Prostate gland (tissue), 2 donors: ENCODE results near the gene TANGO6. TPM values are rescaled to one million over a fixed set of nuclear protein-coding genes. Genes with fewer than 3 reads are reported as not detected.

Experiments used
- DNase-seq: peaks from one replicate; pipeline ENCODE4 v3.0.0-alpha.2; 2019; ENCODE audit warnings: low spot score
- H3K27ac ChIP-seq, 2 donors: fragments of 200-600 bp; sonication (generic); 2 replicates each; pipeline ENCODE4 v1.5.1; 2017 to 2019
- H3K27me3 ChIP-seq: fragments of 200-600 bp; sonication (generic); replicated peaks from 2 replicates; pipeline ENCODE4 v1.5.1; 2019; ENCODE audit not compliant: insufficient read depth
- H3K36me3 ChIP-seq, 2 donors: fragments of 200-600 bp; sonication (generic); 1 replicate in 1 of 2; 2 replicates in 1 of 2; pipeline versions ENCODE4 v1.5.1 to v1.8.1; 2017 to 2019
- H3K4me1 ChIP-seq: fragments of 200-600 bp; sonication (generic); replicated peaks from 2 replicates; pipeline ENCODE4 v1.5.1; 2019
- H3K4me3 ChIP-seq, 2 donors: fragments of 200-600 bp; sonication (generic); 2 replicates each; pipeline ENCODE4 v1.5.1; 2017 to 2019
- H3K9me3 ChIP-seq: fragments of 200-600 bp; sonication (generic); 2 replicates; pipeline ENCODE4 v1.5.1; 2017
- CTCF ChIP-seq, 4 experiments: fragments of 200-600 bp in 2 of 4; fragments of 450-650 bp in 2 of 4; sonication (generic) in 2 of 4; IDR thresholded peaks; 1 replicate in 3 of 4; 2 replicates in 1 of 4; pipeline ENCODE4 v1.5.1; 2016 to 2019; ENCODE audit warnings: antibody characterized with exemption in 4 of 4, mild to moderate bottlenecking in 2 of 4, moderate library complexity in 2 of 4
- POLR2A ChIP-seq: fragments of 450-650 bp; IDR thresholded peaks from one replicate; pipeline ENCODE4 v1.6.1; 2016; ENCODE audit warnings: antibody characterized with exemption, mild to moderate bottlenecking
- POLR2AphosphoS5 ChIP-seq: sonication (generic); formaldehyde crosslinking; IDR thresholded peaks from one replicate; pipeline ENCODE4 v1.6.1; 2017; ENCODE audit warnings: antibody characterized with exemption
- WGBS: methylation state at CpG from one replicate; pipeline ENCODE4 v1.1.5; 2018; 5-methylcytosine and 5-hydroxymethylcytosine counted together
- intact Hi-C: fragments of 100-400 bp; cut with DNase I; formaldehyde crosslinking; loops from one replicate; pipeline ENCODE4 v1.14.2; 2022
- total RNA-seq, 2 donors: library from RNA; depleted of rRNA; stranded (reverse); fragments of >200 nt; gene quantifications; one replicate each; pipeline ENCODE4 v1.1.0, GENCODE V29; 2016

TANGO6 gene
- total RNA-seq, 2 donors from 2014 or later = 13.1 to 28.6 TPM

GRCh38 chr16:69073181-69073702, 229.9 kb downstream of the TANGO6 start:
- H3K27me3 ChIP-seq = no peaks in the 10 kb centered on the region
- TF ChIP-seq CTCF (IDR thresholded peaks at IDR 0.05) = no peak
- TF ChIP-seq POLR2AphosphoS5 = no peak
- TF ChIP-seq POLR2A = no peak
- H3K9me3 ChIP-seq = no peaks in the 10 kb centered on the region
- no peaks in the 10 kb centered on the region for H3K36me3 ChIP-seq
- no peak overlapping the region for H3K4me3 ChIP-seq
- 76% methylated on average over 10 of the region's 10 CpGs for WGBS
- H3K4me1 ChIP-seq = no peaks in the 10 kb centered on the region
- intact Hi-C loops = no loop called here
- no peak for DNase-seq
- H3K27ac ChIP-seq = no peak overlapping the region

- TF ChIP-seq CTCF (IDR thresholded peaks at IDR 0.05) (no peak), POLR2A (no peak), POLR2AphosphoS5 (no peak)
- Histone ChIP-seq H3K9me3 (no peaks in the 10 kb centered on the region), H3K4me1 (no peaks in the 10 kb centered on the region), H3K4me3 (no peak overlapping the region), H3K27ac (no peak overlapping the region), H3K27me3 (no peaks in the 10 kb centered on the region), H3K36me3 (no peaks in the 10 kb centered on the region)
- DNase-seq = no peak
- intact Hi-C loops = no loop called here
- 66% methylated on average over 4 of the region's 4 CpGs for WGBS
Observed at GRCh38 chr16:69077251-69077650, 233.9 kb downstream of the TANGO6 start.

- no peaks in the 10 kb centered on the region for H3K36me3 ChIP-seq
- no peak overlapping the region for H3K4me3 ChIP-seq
- DNase-seq = no peak
- no peaks in the 10 kb centered on the region for H3K27me3 ChIP-seq
- TF ChIP-seq POLR2A (no peak), POLR2AphosphoS5 (no peak), CTCF (IDR thresholded peaks at IDR 0.05) (no peak)
- intact Hi-C loops = no loop called here
- no peaks in the 10 kb centered on the region for H3K4me1 ChIP-seq
- H3K27ac ChIP-seq = no peak overlapping the region
- no peaks in the 10 kb centered on the region for H3K9me3 ChIP-seq
- 81% methylated on average over 7 of the region's 7 CpGs for WGBS
Observed at GRCh38 chr16:69078073-69078472, 234.7 kb downstream of the TANGO6 start.

GRCh38 chr16:69079697-69080096, 236.4 kb downstream of the TANGO6 start:
- H3K4me3 ChIP-seq = no peak overlapping the region
- H3K27ac ChIP-seq = no peak overlapping the region
- no peaks in the 10 kb centered on the region for H3K36me3 ChIP-seq
- 98% methylated on average over 2 of the region's 2 CpGs for WGBS
- TF ChIP-seq POLR2A = no peak
- TF ChIP-seq POLR2AphosphoS5 = no peak
- TF ChIP-seq CTCF (IDR thresholded peaks at IDR 0.05) = no peak
- H3K27me3 ChIP-seq = no peaks in the 10 kb centered on the region
- H3K9me3 ChIP-seq = no peaks in the 10 kb centered on the region
- no peaks in the 10 kb centered on the region for H3K4me1 ChIP-seq
- no peak for DNase-seq
- intact Hi-C loops = no loop called here

- WGBS = 93% methylated on average over 14 of the region's 16 CpGs
- no peaks in the 10 kb centered on the region for H3K4me1 ChIP-seq
- no peak overlapping the region for H3K4me3 ChIP-seq
- no peaks in the 10 kb centered on the region for H3K9me3 ChIP-seq
- DNase-seq = no peak
- H3K27ac ChIP-seq = no peak overlapping the region
- TF ChIP-seq CTCF (IDR thresholded peaks at IDR 0.05) (no peak), POLR2A (no peak), POLR2AphosphoS5 (no peak)
- H3K27me3 ChIP-seq = no peaks in the 10 kb centered on the region
- no peaks in the 10 kb centered on the region for H3K36me3 ChIP-seq
- intact Hi-C loops = no loop called here
Observed at GRCh38 chr16:69083306-69083941, 240.1 kb downstream of the TANGO6 start.
